Lower leg skin (tissue), 3 donors: ENCODE data around the gene TBL3.

Experiments used
- POLR2A ChIP-seq, 2 donors: fragments of 450-650 bp; IDR thresholded peaks; one replicate each; pipeline ENCODE4 v1.6.1; 2016 to 2017; ENCODE audit warnings: antibody characterized with exemption in 2 of 2, mild to moderate bottlenecking in 1 of 2, moderate library complexity in 1 of 2
- TF ChIP-seq, protein P1 (sequence below), 3 donors: fragments of 450-650 bp; IDR thresholded peaks; one replicate each; pipeline ENCODE4 v1.5.1; 2016; ENCODE audit warnings: antibody characterized with exemption in 3 of 3, mild to moderate bottlenecking in 3 of 3, moderate library complexity in 2 of 3

DNA sequence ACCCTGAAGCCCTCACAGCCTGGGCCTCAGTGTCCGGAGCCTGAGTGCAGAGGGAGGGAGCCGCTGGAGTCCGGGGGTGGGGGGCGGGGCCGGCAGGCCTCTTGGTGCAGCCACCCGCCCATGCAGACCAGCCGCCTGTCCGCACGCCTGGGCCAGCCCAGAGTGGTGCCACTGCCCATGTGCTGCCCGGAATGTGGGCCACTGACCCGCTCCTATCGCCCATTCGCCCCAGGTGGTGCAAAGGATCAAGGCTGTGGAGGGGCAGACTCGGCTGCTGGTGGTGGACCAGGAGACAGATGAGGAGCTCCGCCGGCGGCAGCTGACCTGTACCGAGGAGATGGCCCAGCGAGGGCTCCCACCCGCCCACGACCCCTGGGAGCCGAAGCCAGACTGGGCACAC is 57.5 kb downstream of the TBL3 start:
- TF ChIP-seq, protein P1, sequence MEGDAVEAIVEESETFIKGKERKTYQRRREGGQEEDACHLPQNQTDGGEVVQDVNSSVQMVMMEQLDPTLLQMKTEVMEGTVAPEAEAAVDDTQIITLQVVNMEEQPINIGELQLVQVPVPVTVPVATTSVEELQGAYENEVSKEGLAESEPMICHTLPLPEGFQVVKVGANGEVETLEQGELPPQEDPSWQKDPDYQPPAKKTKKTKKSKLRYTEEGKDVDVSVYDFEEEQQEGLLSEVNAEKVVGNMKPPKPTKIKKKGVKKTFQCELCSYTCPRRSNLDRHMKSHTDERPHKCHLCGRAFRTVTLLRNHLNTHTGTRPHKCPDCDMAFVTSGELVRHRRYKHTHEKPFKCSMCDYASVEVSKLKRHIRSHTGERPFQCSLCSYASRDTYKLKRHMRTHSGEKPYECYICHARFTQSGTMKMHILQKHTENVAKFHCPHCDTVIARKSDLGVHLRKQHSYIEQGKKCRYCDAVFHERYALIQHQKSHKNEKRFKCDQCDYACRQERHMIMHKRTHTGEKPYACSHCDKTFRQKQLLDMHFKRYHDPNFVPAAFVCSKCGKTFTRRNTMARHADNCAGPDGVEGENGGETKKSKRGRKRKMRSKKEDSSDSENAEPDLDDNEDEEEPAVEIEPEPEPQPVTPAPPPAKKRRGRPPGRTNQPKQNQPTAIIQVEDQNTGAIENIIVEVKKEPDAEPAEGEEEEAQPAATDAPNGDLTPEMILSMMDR (IDR thresholded peaks at IDR 0.05): no peak
- TF ChIP-seq POLR2A (IDR thresholded peaks at IDR 0.05): no peak
